Measurements from ENCODE around the gene RPSA. TPM values are rescaled to one million over a fixed set of nuclear protein-coding genes. Genes with fewer than 3 reads are reported as not detected.

The RPSA gene
- 100 to 1,000 TPM; 555 to 696 TPM for total RNA-seq

GRCh38 chr3:39406368-39407258 is at the start of gene RPSA:
RPSA (plus strand) TSS chr3:39406720; CDS start chr3:39407654, 934 bp downstream.
- ATAC-seq (peak; percentile 97), DNase-seq (peak; percentile 94 to 98 (median 96))
- Histone ChIP-seq H3K27ac (peak within 1 kb of the TSS; percentile 81 to 94 (median 82)), H3K27me3 (no peaks in the 10 kb centered on the region), H3K4me3 (peak within 1 kb of the TSS; percentile 60 to 84), H3K4me1 (peaks cover 29% of the 10 kb centered on the region), H3K9me3 (no peaks in the 10 kb centered on the region), H3K36me3 (replicated peaks in 1 of 2; ENCODE audit: insufficient read depth in 1 of 2, low read depth in 2 of 2) (peaks cover 0 to 8% of the 10 kb centered on the region in 2 donors)
- TF ChIP-seq CTCF (IDR thresholded peaks at IDR 0.05) (peak in 4 of 7 experiments; percentile 34 to 45 (median 40)), POLR2A (IDR thresholded peaks at IDR 0.05) (peak; percentile 87 to 99 (median 99))
- intact Hi-C loops (cut with DNase I), result no loop called here
- WGBS, 2 donors, result 0% methylated on average over 50 to 63 of the region's 63 CpGs

- Histone ChIP-seq H3K27me3 (no peaks in the 10 kb centered on the region), H3K36me3 (replicated peaks in 1 of 2; ENCODE audit: insufficient read depth in 1 of 2, low read depth in 2 of 2) (no peaks in the 10 kb centered on the region), H3K4me3 (no peak overlapping the region), H3K4me1 (no peaks in the 10 kb centered on the region), H3K27ac (no peak overlapping the region), H3K9me3 (no peaks in the 10 kb centered on the region)
- 74 to 90% methylated on average over 3 of the region's 3 CpGs for WGBS, 2 donors
- TF ChIP-seq POLR2A (IDR thresholded peaks at IDR 0.05) (no peak), CTCF (IDR thresholded peaks at IDR 0.05) (no peak)
- no peak for DNase-seq
- intact Hi-C loops (cut with DNase I), result no loop called here
- ATAC-seq, result no peak
These were observed 48.2 kb upstream of the RPSA start for GRCh38 chr3:39358333-39358732.

GRCh38 chr3:39361252-39361927 is 45.1 kb upstream of the RPSA start:
- no peaks in the 10 kb centered on the region for H3K36me3 ChIP-seq (replicated peaks in 1 of 2; ENCODE audit: insufficient read depth in 1 of 2, low read depth in 2 of 2)
- no peak for DNase-seq
- no peak overlapping the region for H3K27ac ChIP-seq
- H3K9me3 ChIP-seq, result no peaks in the 10 kb centered on the region
- no peaks in the 10 kb centered on the region for H3K4me1 ChIP-seq
- no peaks in the 10 kb centered on the region for H3K27me3 ChIP-seq
- no peak for ATAC-seq
- 80 to 83% methylated on average over 6 to 8 of the region's 8 CpGs for WGBS, 2 donors
- H3K4me3 ChIP-seq, result no peak overlapping the region
- TF ChIP-seq POLR2A (IDR thresholded peaks at IDR 0.05) (no peak), CTCF (IDR thresholded peaks at IDR 0.05) (no peak)
- intact Hi-C loops (cut with DNase I), result no loop called here

- intact Hi-C loops (cut with DNase I), result no loop called here
- no peaks in the 10 kb centered on the region for H3K9me3 ChIP-seq
- H3K36me3 ChIP-seq (replicated peaks in 1 of 2; ENCODE audit: insufficient read depth in 1 of 2, low read depth in 2 of 2), result no peaks in the 10 kb centered on the region
- H3K4me3 ChIP-seq, result no peak overlapping the region
- TF ChIP-seq CTCF (IDR thresholded peaks at IDR 0.05) (no peak), POLR2A (IDR thresholded peaks at IDR 0.05) (no peak)
- no peak for DNase-seq
- no peaks in the 10 kb centered on the region for H3K27me3 ChIP-seq
- 45% methylated on average over 3 of the region's 3 CpGs; no CpG with 5 or more reads in 1 of the 2 donors for WGBS, 2 donors
- no peaks in the 10 kb centered on the region for H3K4me1 ChIP-seq
- no peak for ATAC-seq
- no peak overlapping the region for H3K27ac ChIP-seq
These were observed 44.3 kb upstream of the RPSA start for GRCh38 chr3:39362192-39362591.
